GM12878 (cell line): Measurements from ENCODE around the gene ARRDC5. TPM values are rescaled to one million over a fixed set of nuclear protein-coding genes. Genes with fewer than 3 reads are reported as not detected.

ENCODE experiments used
- CHD2 ChIP-seq: IDR thresholded peaks from 2 replicates; pipeline ENCODE4 v1.6.1; 2011; ENCODE audit warnings: low read depth, low read length, improper control_type of control experiment, borderline replicate concordance
- CTCF ChIP-seq, 3 experiments: IDR thresholded peaks in 2 of 3; conservative IDR thresholded peaks in 1 of 3; 2 replicates each; pipeline ENCODE4 v1.5.1; 2011; ENCODE audit warnings: low read depth in 3 of 3, low read length in 3 of 3, mild to moderate bottlenecking in 3 of 3, control low read depth in 2 of 3, moderate library complexity in 2 of 3, inconsistent platforms in 1 of 3, mixed read lengths in 1 of 3; ENCODE audit not compliant: control insufficient read depth in 2 of 3, insufficient read depth in 1 of 3; ENCODE audit errors: extremely low read depth in 1 of 3
- EGR1 ChIP-seq, 2 experiments: IDR thresholded peaks; 1 replicate in 1 of 2; 2 replicates in 1 of 2; pipeline ENCODE4 v1.6.1; 2011 to 2012; ENCODE audit warnings: low read depth in 2 of 2, low read length in 2 of 2, borderline replicate concordance in 1 of 2, mild to moderate bottlenecking in 1 of 2, moderate library complexity in 1 of 2
- ESRRA ChIP-seq: IDR thresholded peaks from 2 replicates; pipeline ENCODE4 v1.6.1; 2012; ENCODE audit warnings: mild to moderate bottlenecking, low read length, improper control_type of control experiment
- IKZF1 ChIP-seq: fragments of 450-650 bp; conservative IDR thresholded peaks from 2 replicates; pipeline ENCODE4 v1.6.1; 2017; ENCODE audit warnings: antibody characterized with exemption, mild to moderate bottlenecking
- MTA2 ChIP-seq: fragments of 450-650 bp; IDR thresholded peaks from 2 replicates; pipeline ENCODE4 v1.6.1; 2016; ENCODE audit warnings: low read depth, mild to moderate bottlenecking, moderate library complexity
- NR2F1 ChIP-seq: fragments of 450-650 bp; conservative IDR thresholded peaks from 2 replicates; pipeline ENCODE4 v1.6.1; 2017; ENCODE audit warnings: mild to moderate bottlenecking
- POLR2AphosphoS5 ChIP-seq: IDR thresholded peaks from 2 replicates; pipeline ENCODE4 v1.6.1; 2011; ENCODE audit warnings: mild to moderate bottlenecking, low read length, inconsistent platforms
- RFX5 ChIP-seq: IDR thresholded peaks from 2 replicates; pipeline ENCODE4 v1.6.1; 2011; ENCODE audit warnings: low read depth, low read length, improper control_type of control experiment
- RUNX3 ChIP-seq: IDR thresholded peaks from 2 replicates; pipeline ENCODE4 v1.6.1; 2012; ENCODE audit warnings: low read length, inconsistent platforms
- SIN3A ChIP-seq: IDR thresholded peaks from 2 replicates; pipeline ENCODE4 v1.6.1; 2012; ENCODE audit warnings: low read depth, low read length, improper control_type of control experiment
- TCF12 ChIP-seq: IDR thresholded peaks from 2 replicates; pipeline ENCODE4 v1.6.1; 2011; ENCODE audit warnings: low read depth, mild to moderate bottlenecking, low read length
- TCF3 ChIP-seq: IDR thresholded peaks from 2 replicates; pipeline ENCODE4 v1.6.1; 2012; ENCODE audit warnings: low read depth, mild to moderate bottlenecking, low read length, borderline replicate concordance; ENCODE audit not compliant: insufficient read depth
- YY1 ChIP-seq: IDR thresholded peaks from 2 replicates; pipeline ENCODE4 v1.6.1; 2011; ENCODE audit warnings: low read depth, mild to moderate bottlenecking, low read length
- ZNF207 ChIP-seq: fragments of 450-650 bp; IDR thresholded peaks from 2 replicates; pipeline ENCODE4 v1.6.1; 2014; ENCODE audit warnings: antibody characterized with exemption, mild to moderate bottlenecking, borderline replicate concordance
- ZNF24 ChIP-seq: fragments of 450-650 bp; IDR thresholded peaks from 2 replicates; pipeline ENCODE4 v1.6.1; 2017; ENCODE audit warnings: antibody characterized with exemption, mild to moderate bottlenecking
- ZNF384 ChIP-seq: IDR thresholded peaks from 2 replicates; pipeline ENCODE4 v1.6.1; 2012; ENCODE audit warnings: low read depth, mild to moderate bottlenecking, low read length, improper control_type of control experiment, borderline replicate concordance
- polyA plus RNA-seq, 11 experiments: library from polyadenylated mRNA; depleted of rRNA in 4 of 11; unstranded in 6 of 11; stranded (reverse) in 5 of 11; fragments of >200 nt; fragmentation: Nextera tagmentation in 4 of 11; fragmentation: Illumina TruSeq in 1 of 11; extraction: Ambion mirVana in 4 of 11; extraction: Trizol in 1 of 11; gene quantifications; 1 replicate in 1 of 11; 2 replicates in 10 of 11; pipeline versions ENCODE4 v1.2.1 to v1.2.3, GENCODE V29; 2011 to 2016; ENCODE audit warnings: inconsistent platforms in 2 of 11, missing spikeins in 2 of 11, low read depth in 1 of 11
- total RNA-seq, 4 experiments: library from RNA; depleted of rRNA in 3 of 4; stranded (reverse); fragments of >200 nt in 3 of 4; fragmentation: Illumina TruSeq in 1 of 4; extraction: Trizol in 1 of 4; gene quantifications; 2 replicates each; pipeline versions ENCODE4 v1.2.1 to v1.2.3, GENCODE V29; 2013 to 2021
- TF ChIP-seq, protein P1 (sequence below): IDR thresholded peaks from 2 replicates; pipeline ENCODE4 v1.6.1; 2011; ENCODE audit warnings: borderline replicate concordance, low read depth, mild to moderate bottlenecking, moderate library complexity, mixed read lengths, low read length; ENCODE audit not compliant: insufficient read depth; ENCODE audit errors: extremely low read length
- TF ChIP-seq, protein P2 (sequence below): fragments of 450-650 bp; IDR thresholded peaks from 2 replicates; pipeline ENCODE4 v1.6.1; 2017; ENCODE audit warnings: mild to moderate bottlenecking, moderate library complexity
- TF ChIP-seq, protein P3 (sequence below): fragments of 450-650 bp; IDR thresholded peaks from 2 replicates; pipeline ENCODE4 v1.6.1; 2016; ENCODE audit warnings: mild to moderate bottlenecking

Gene ARRDC5
- total and polyA plus RNA-seq, 10 of the 15 experiments (the other 5 are each of a cell fraction or from before 2014, with no cell fraction given) = 0.03 to 0.38 (median 0.12) TPM; not detected in 2

DNA sequence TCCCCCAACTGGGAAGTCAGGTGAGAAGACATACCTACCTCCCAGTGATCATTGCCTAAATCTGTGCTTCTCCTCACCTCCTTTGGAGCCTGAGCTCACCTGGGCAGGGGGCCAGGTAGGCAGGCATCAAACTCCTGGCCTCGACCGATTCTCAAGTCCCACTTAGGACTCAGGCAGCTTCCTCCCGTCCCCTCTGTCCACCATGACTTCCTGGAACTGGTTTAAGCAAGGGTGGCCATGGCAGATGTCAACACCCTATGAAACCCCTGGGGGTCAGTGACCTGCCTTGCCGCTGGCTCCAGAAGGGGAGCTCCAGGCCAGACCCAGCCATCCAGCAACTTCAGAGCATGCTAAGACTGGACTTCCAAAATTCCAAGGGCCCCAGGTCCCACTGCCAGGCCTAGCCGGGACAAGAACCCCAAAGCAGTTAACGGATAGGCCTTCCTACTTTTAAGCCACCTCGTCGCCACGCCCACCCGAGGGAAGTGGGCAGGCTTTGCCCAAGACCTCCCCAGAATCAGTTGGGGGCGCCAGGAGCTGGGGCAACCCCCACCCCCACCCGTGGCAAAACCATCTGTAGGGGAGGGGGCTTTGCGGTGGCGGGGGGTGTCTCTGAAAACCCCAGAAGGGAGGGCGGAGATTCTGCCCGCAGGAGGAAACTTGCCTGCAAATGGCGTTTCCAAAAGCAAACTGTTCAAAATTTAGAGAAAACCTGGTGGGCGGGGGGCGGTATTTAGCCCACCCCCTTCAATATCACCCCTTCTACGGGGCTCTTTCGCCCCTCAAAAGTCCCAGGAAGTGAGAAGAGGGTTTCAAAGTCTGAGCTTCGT is 35.9 kb downstream of the ARRDC5 start (continued):
- peak; percentile 86 for TF ChIP-seq NR2F1
- TF ChIP-seq, protein P1, sequence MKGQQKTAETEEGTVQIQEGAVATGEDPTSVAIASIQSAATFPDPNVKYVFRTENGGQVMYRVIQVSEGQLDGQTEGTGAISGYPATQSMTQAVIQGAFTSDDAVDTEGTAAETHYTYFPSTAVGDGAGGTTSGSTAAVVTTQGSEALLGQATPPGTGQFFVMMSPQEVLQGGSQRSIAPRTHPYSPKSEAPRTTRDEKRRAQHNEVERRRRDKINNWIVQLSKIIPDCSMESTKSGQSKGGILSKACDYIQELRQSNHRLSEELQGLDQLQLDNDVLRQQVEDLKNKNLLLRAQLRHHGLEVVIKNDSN = no peak
- TF ChIP-seq ZNF24 = no peak
- 0 out of 2 replicates have a peak, but pooled peaks have one; percentile 7 for TF ChIP-seq ZNF207
- TF ChIP-seq, protein P2, sequence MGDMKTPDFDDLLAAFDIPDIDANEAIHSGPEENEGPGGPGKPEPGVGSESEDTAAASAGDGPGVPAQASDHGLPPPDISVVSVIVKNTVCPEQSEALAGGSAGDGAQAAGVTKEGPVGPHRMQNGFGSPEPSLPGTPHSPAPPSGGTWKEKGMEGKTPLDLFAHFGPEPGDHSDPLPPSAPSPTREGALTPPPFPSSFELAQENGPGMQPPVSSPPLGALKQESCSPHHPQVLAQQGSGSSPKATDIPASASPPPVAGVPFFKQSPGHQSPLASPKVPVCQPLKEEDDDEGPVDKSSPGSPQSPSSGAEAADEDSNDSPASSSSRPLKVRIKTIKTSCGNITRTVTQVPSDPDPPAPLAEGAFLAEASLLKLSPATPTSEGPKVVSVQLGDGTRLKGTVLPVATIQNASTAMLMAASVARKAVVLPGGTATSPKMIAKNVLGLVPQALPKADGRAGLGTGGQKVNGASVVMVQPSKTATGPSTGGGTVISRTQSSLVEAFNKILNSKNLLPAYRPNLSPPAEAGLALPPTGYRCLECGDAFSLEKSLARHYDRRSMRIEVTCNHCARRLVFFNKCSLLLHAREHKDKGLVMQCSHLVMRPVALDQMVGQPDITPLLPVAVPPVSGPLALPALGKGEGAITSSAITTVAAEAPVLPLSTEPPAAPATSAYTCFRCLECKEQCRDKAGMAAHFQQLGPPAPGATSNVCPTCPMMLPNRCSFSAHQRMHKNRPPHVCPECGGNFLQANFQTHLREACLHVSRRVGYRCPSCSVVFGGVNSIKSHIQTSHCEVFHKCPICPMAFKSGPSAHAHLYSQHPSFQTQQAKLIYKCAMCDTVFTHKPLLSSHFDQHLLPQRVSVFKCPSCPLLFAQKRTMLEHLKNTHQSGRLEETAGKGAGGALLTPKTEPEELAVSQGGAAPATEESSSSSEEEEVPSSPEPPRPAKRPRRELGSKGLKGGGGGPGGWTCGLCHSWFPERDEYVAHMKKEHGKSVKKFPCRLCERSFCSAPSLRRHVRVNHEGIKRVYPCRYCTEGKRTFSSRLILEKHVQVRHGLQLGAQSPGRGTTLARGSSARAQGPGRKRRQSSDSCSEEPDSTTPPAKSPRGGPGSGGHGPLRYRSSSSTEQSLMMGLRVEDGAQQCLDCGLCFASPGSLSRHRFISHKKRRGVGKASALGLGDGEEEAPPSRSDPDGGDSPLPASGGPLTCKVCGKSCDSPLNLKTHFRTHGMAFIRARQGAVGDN = 0 out of 2 replicates have a peak, but pooled peaks have one; percentile 32
- 0 out of 2 replicates have a peak, but pooled peaks have one; percentile 26 for TF ChIP-seq YY1
- no peak for TF ChIP-seq SIN3A
- TF ChIP-seq IKZF1 = peak; percentile 33; the same call in 1 of the 2 replicates
- TF ChIP-seq TCF12 = 0 out of 2 replicates have a peak, but pooled peaks have one; percentile 7
- no peak for TF ChIP-seq POLR2AphosphoS5
- peak; percentile 35; the same call in 1 of the 2 replicates for TF ChIP-seq MTA2
- no peak for TF ChIP-seq CHD2
- no peak for TF ChIP-seq ZNF384
- peak in 1 of 2 experiments; percentile 26; a peak in 1 of 3 replicates for TF ChIP-seq EGR1 (IDR thresholded peaks at IDR 0.05; ENCODE audit: borderline replicate concordance in 1 of 2, low read depth in 2 of 2, low read length in 2 of 2)
- TF ChIP-seq CTCF (IDR thresholded peaks at IDR 0.05 in 2 of 3, conservative IDR thresholded peaks at IDR 0.05 in 1 of 3; ENCODE audit: control insufficient read depth in 2 of 3, extremely low read depth in 1 of 3, insufficient read depth in 1 of 3, low read depth in 3 of 3, low read length in 3 of 3) = peak in 2 of 3 experiments; percentile 4 to 11; a peak in 1 of 6 replicates
- TF ChIP-seq RFX5 = no peak
- TF ChIP-seq, protein P3, sequence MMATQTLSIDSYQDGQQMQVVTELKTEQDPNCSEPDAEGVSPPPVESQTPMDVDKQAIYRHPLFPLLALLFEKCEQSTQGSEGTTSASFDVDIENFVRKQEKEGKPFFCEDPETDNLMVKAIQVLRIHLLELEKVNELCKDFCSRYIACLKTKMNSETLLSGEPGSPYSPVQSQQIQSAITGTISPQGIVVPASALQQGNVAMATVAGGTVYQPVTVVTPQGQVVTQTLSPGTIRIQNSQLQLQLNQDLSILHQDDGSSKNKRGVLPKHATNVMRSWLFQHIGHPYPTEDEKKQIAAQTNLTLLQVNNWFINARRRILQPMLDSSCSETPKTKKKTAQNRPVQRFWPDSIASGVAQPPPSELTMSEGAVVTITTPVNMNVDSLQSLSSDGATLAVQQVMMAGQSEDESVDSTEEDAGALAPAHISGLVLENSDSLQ = peak; percentile 15; the same call in 1 of the 2 replicates
- TF ChIP-seq ESRRA = no peak
- TF ChIP-seq RUNX3 = peak; percentile 42; the same call in 1 of the 2 replicates
- TF ChIP-seq TCF3 = no peak
